ENCODE measurements around the gene HAP1. TPM values are rescaled to one million over a fixed set of nuclear protein-coding genes. Genes with fewer than 3 reads are reported as not detected.
"Not testable (repeated sequence)": the region's sequence is repeated elsewhere in the genome, so short reads cannot be mapped to it uniquely, and the experiment has no call there.

The HAP1 gene
- total RNA-seq, 2 donors from 2014 or later, result not detected

GRCh38 chr17:41707803-41708669, 26.4 kb downstream of the HAP1 start:
- no peak for DNase-seq (ENCODE audit: low spot score in 2 of 2)
- Mint-ChIP-seq H3K36me3 (no peaks in the 10 kb centered on the region), H3K27ac (no peak overlapping the region), H3K9me3 (no peaks in the 10 kb centered on the region)
- ATAC-seq, result no peak

DNA sequence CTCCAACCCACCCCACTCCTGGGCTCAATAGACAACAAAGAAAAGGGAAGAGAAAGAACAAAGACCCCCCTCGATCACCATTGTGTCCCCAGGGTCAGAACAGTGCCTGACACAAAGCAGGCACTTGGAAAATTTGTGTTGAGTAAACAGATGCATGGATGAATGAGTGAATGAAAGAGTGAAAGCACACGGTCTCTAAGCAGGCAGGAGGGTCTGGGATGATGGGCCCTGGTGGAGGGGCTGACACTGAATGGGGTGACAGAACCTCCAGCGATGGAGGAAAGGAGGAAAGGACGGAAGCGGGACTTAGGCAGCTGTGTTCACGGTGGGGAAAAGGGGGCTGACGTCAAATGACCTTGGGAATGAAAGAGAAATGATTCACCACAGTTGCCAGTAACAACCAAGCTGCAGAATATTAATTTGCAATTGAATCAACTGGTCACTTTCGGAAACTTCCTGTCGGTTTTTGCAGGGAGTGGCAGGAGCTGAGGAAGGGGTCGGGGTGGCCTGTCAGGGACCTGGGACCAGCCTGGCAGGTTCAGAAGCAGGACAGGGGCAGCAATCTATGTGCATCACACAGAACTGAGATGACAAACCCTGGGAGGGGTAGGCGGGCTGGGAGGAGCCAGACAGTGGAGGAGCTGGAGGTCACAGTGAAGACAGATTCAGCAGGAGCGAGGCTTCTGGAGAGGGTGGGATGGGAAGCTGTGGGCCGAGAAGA, 29.0 kb downstream of the HAP1 start:
- H3K27ac Mint-ChIP-seq, result peak overlapping the region in 1 of 2 donors; percentile 4
- ATAC-seq (no peak), DNase-seq (ENCODE audit: low spot score in 2 of 2) (no peak)
- H3K9me3 Mint-ChIP-seq, result no peaks in the 10 kb centered on the region
- no peaks in the 10 kb centered on the region for H3K36me3 Mint-ChIP-seq

- Mint-ChIP-seq H3K27ac (no peak overlapping the region), H3K36me3 (no peaks in the 10 kb centered on the region), H3K9me3 (no peaks in the 10 kb centered on the region)
- DNase-seq (ENCODE audit: low spot score in 2 of 2), result no peak
- ATAC-seq, result no peak
These were observed 31.7 kb downstream of the HAP1 start for GRCh38 chr17:41702712-41703111.

- not testable (repeated sequence) for H3K9me3 Mint-ChIP-seq; DNase-seq (ENCODE audit: low spot score in 2 of 2); ATAC-seq; H3K36me3 Mint-ChIP-seq
- peak overlapping the region in 1 of 2 donors; percentile 44 for H3K27ac Mint-ChIP-seq
These were observed 33.6 kb downstream of the HAP1 start for GRCh38 chr17:41700843-41701242.

DNA sequence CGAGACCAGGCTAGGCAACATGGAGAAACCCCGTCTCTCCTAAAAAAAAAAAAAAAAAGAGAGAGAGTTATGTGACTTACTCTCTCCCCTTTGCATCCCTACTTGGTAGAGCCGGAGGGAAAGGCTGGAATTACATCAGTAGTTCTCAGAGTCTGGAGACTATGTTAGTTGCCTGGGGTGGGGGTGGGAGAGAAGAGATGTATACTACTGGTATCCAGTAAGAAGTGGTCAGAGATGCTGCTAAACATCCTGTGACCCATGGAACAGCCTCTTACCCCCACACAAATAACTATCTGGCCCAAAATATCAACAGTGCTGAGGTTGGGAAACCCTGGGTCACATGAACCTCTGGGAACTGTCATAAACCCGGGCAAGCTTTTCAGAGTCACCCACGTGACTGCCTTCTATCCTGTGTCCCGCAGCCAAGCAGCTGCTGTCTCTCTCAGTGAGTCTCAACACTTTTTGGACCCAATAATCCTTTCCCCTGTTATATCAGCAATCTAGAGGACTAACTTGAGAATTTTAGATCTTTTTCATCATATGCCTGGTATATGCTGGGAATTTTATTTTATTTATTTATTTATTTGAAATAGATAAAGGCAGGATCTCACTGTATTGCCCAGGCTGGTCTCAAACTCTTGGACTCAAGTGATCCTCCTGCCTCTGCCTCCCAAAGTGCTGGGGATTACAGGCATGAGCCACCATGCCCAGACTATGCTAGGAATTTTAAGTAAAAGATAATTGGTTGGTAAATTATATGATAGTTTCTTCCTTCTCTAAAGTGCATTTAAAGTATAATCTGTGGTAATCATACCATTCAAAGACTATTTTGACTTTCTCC, 37.1 kb downstream of the HAP1 start:
- H3K9me3 Mint-ChIP-seq, result no peaks in the 10 kb centered on the region
- peaks cover 7% of the 10 kb centered on the region in 2 donors for H3K36me3 Mint-ChIP-seq
- ATAC-seq (peak in 1 of 2 donors; percentile 15), DNase-seq (ENCODE audit: low spot score in 2 of 2) (no peak)
- no peak overlapping the region for H3K27ac Mint-ChIP-seq

GRCh38 chr17:41695954-41696757, 38.3 kb downstream of the HAP1 start:
- peaks cover 16 to 18% of the 10 kb centered on the region in 2 donors for H3K36me3 Mint-ChIP-seq
- DNase-seq (ENCODE audit: low spot score in 2 of 2), result peak in 1 of 2 donors; percentile 82
- H3K27ac Mint-ChIP-seq, result no peak overlapping the region
- peak in 1 of 2 donors; percentile 14 for ATAC-seq
- no peaks in the 10 kb centered on the region for H3K9me3 Mint-ChIP-seq

- H3K9me3 Mint-ChIP-seq, result no peaks in the 10 kb centered on the region
- peaks cover 20 to 24% of the 10 kb centered on the region in 2 donors for H3K36me3 Mint-ChIP-seq
- DNase-seq (ENCODE audit: low spot score in 2 of 2) (no peak), ATAC-seq (peak in 1 of 2 donors; percentile 24)
- peak overlapping the region; percentile 19 to 98 for H3K27ac Mint-ChIP-seq
These were observed 39.2 kb downstream of the HAP1 start for GRCh38 chr17:41695134-41695661.

DNA sequence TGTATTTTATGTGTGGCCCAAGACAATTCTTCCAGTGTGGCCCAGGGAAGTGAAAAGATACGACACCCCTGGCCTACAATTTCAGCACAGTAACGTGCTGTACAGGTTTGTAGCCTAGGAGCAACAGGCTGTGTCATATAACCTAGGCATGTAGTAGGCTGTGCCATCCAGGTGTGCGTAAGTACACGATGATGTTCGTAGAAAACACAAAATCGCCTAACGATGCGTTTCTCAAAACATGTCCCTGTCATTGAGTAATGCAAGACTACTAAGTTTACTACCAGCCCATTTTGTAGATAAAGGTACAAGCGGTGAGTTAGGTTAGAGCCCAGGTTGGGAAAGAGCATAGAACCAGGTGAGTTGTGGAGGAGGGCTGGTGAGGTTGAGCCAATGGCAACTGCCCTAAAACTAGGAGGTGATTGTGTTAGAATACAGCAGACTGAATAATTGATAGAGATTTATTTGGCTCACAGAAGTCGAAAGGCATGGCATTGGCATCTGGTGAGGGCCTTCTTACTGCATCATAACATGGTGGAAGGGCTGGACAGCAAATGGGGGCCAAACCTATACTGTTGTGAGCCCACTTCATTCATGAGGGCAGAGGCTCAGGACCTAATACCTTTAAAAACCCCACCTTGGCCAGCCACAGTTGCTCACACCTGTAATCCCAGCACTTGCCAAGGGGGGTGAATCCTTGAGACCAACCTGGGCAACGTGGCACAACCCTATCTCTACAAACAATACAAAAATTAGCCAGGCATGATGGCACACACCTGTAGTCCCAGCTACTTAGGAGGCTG, 41.5 kb downstream of the HAP1 start:
- ATAC-seq (no peak), DNase-seq (ENCODE audit: low spot score in 2 of 2) (peak in 1 of 2 donors; percentile 25)
- H3K9me3 Mint-ChIP-seq, result no peaks in the 10 kb centered on the region
- peak overlapping the region; percentile 98 to 100 for H3K27ac Mint-ChIP-seq
- H3K36me3 Mint-ChIP-seq, result peaks cover 33 to 35% of the 10 kb centered on the region in 2 donors

GRCh38 chr17:41691031-41691777, 43.2 kb downstream of the HAP1 start:
- Mint-ChIP-seq H3K9me3 (no peaks in the 10 kb centered on the region), H3K36me3 (peaks cover 33 to 35% of the 10 kb centered on the region in 2 donors), H3K27ac (peak overlapping the region; percentile 99 to 100)
- DNase-seq (ENCODE audit: low spot score in 2 of 2) (peak in 1 of 2 donors; percentile 27), ATAC-seq (no peak)

DNA sequence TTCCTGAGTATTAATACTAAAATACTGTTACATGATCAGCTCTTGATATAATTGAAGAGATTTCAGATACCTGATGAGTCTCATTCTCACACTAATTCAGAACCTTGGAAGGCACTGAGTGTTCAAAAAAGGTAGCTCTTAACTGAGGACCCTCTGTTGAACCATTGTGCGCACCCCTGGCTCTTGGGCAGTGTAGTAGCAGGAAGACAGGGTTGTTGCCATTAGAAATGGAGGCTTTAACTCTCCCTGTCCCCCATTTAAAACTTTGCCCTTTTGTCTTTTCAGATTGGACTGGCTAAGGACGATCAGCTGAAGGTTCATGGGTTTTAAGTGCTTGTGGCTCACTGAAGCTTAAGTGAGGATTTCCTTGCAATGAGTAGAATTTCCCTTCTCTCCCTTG, 43.9 kb downstream of the HAP1 start:
- ATAC-seq (no peak), DNase-seq (ENCODE audit: low spot score in 2 of 2) (no peak)
- H3K36me3 Mint-ChIP-seq, result peaks cover 33 to 35% of the 10 kb centered on the region in 2 donors
- peak overlapping the region; percentile 99 to 100 for H3K27ac Mint-ChIP-seq
- H3K9me3 Mint-ChIP-seq, result no peaks in the 10 kb centered on the region

DNA sequence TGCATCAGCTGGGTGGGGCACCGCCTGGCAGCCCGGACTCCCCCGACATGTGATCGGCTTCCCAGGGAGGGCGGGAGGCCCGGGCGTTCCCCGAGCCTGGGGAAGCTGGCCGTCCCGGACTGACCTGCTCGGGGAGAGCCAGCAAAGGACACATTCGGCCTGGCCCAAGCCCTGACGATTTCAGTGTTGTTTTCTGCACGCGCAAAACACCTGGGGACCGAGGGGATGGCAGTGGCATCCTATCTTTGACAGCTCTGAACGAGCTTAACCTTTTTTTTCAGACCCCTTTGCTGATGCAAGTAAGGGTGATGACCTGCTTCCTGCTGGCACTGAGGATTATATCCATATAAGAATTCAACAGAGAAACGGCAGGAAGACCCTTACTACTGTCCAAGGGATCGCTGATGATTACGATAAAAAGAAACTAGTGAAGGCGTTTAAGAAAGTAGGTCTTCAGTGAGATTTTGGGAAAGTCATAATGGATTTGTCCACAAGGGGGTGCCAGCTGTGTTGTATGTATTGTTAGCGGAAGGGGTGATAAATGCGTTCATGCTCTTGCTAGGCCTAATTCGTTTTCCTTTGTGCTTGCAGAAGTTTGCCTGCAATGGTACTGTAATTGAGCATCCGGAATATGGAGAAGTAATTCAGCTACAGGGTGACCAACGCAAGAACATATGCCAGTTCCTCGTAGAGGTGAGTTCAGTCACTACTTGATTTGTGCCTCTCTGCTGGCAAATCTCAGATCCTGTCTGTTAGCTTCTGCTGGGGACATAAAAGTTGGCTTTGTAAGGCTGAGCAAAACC, 44.7 kb downstream of the HAP1 start:
- no peaks in the 10 kb centered on the region for H3K9me3 Mint-ChIP-seq
- no peak for ATAC-seq
- H3K27ac Mint-ChIP-seq, result peak overlapping the region; percentile 99 to 100
- DNase-seq (ENCODE audit: low spot score in 2 of 2), result peak in 1 of 2 donors; percentile 71
- H3K36me3 Mint-ChIP-seq, result peaks cover 33 to 35% of the 10 kb centered on the region in 2 donors

- Mint-ChIP-seq H3K36me3 (peaks cover 33 to 35% of the 10 kb centered on the region in 2 donors), H3K27ac (peak within 1 kb of the TSS; percentile 99 to 100), H3K9me3 (no peaks in the 10 kb centered on the region)
- DNase-seq (ENCODE audit: low spot score in 2 of 2) (peak; percentile 99 to 100), ATAC-seq (peak; percentile 75 to 81)
These were observed 45.6 kb downstream of the HAP1 start, which contains the start of gene EIF1 for GRCh38 chr17:41688641-41689496. TSS of gene EIF1 (plus strand) at chr17:41688885. CDS start at chr17:41689039, 154 bp downstream.

All from activated naive CD4-positive, alpha-beta T cell treated with anti-CD3 and anti-CD28 coated beads, Interleukin-2, amount 50 U/mL, for 72 hours (primary cell).